Trophoblast cell (in vitro differentiated cells and primary cell): ENCODE results near the gene DCAF5.
A peak's percentile ranks its signal among the peaks of the same experiment; 100 is the strongest.

Experiments
- DNase-seq, 2 donors: peaks; one replicate each; pipeline ENCODE4 v3.0.0-alpha.2; 2016
- H2AFZ ChIP-seq: 2 replicates; pipeline ENCODE4 v1.6.1; 2013; ENCODE audit warnings: low read length, moderate library complexity, mild to moderate bottlenecking; ENCODE audit not compliant: insufficient read depth, poor library complexity
- H2AK5ac ChIP-seq: 2 replicates; pipeline ENCODE4 v1.6.1; 2013; ENCODE audit warnings: mild to moderate bottlenecking, low read length
- H2BK120ac ChIP-seq: 2 replicates; pipeline ENCODE4 v1.6.1; 2013; ENCODE audit warnings: low read length, mild to moderate bottlenecking, moderate library complexity; ENCODE audit not compliant: insufficient read depth, poor library complexity
- H2BK12ac ChIP-seq: 2 replicates; pipeline ENCODE4 v1.6.1; 2013; ENCODE audit warnings: mild to moderate bottlenecking, low read length, moderate library complexity
- H2BK5ac ChIP-seq: 2 replicates; pipeline ENCODE4 v1.6.1; 2013; ENCODE audit warnings: low read length, low read depth, moderate library complexity, mild to moderate bottlenecking; ENCODE audit not compliant: poor library complexity
- H3K14ac ChIP-seq: 2 replicates; pipeline ENCODE4 v1.6.1; 2013; ENCODE audit warnings: mild to moderate bottlenecking, low read length
- H3K18ac ChIP-seq: 2 replicates; pipeline ENCODE4 v1.6.1; 2013; ENCODE audit warnings: mild to moderate bottlenecking, low read length
- H3K23ac ChIP-seq: 2 replicates; pipeline ENCODE4 v1.6.1; 2013; ENCODE audit warnings: low read length
- H3K27ac ChIP-seq: 2 replicates; pipeline ENCODE4 v1.5.1; 2013; ENCODE audit warnings: low read depth, mild to moderate bottlenecking, inconsistent platforms, low read length, moderate library complexity
- H3K27me3 ChIP-seq: 2 replicates; pipeline ENCODE4 v1.6.1; 2013; ENCODE audit warnings: inconsistent platforms, mild to moderate bottlenecking, low read length, moderate library complexity; ENCODE audit not compliant: insufficient read depth
- H3K36me3 ChIP-seq, 2 experiments: 1 replicate in 1 of 2; 2 replicates in 1 of 2; pipeline ENCODE4 v1.6.1; 2013; ENCODE audit warnings: low read length in 2 of 2, mild to moderate bottlenecking in 2 of 2, moderate library complexity in 1 of 2; ENCODE audit not compliant: insufficient read depth in 2 of 2, control insufficient read depth in 1 of 2
- H3K4ac ChIP-seq: 2 replicates; pipeline ENCODE4 v1.6.1; 2013; ENCODE audit warnings: low read depth, mild to moderate bottlenecking, low read length, moderate library complexity
- H3K4me1 ChIP-seq, 2 experiments: 1 replicate in 1 of 2; 2 replicates in 1 of 2; pipeline ENCODE4 v1.6.1; 2013; ENCODE audit warnings: low read length in 2 of 2, mild to moderate bottlenecking in 2 of 2, moderate library complexity in 1 of 2; ENCODE audit not compliant: insufficient read depth in 2 of 2, control insufficient read depth in 1 of 2
- H3K4me2 ChIP-seq: 2 replicates; pipeline ENCODE4 v1.6.1; 2013; ENCODE audit warnings: inconsistent platforms, mild to moderate bottlenecking, low read length, moderate library complexity
- H3K4me3 ChIP-seq: 2 replicates; pipeline ENCODE4 v1.5.1; 2013; ENCODE audit warnings: mild to moderate bottlenecking, low read depth, low read length, inconsistent platforms
- H3K79me1 ChIP-seq: one replicate; pipeline ENCODE4 v1.6.1; 2013; ENCODE audit warnings: low read length
- H3K79me2 ChIP-seq: 2 replicates; pipeline ENCODE4 v1.6.1; 2013; ENCODE audit warnings: low read length, mild to moderate bottlenecking; ENCODE audit not compliant: control insufficient read depth, insufficient read depth, poor library complexity
- H3K9ac ChIP-seq: 2 replicates; pipeline ENCODE4 v1.6.1; 2013; ENCODE audit warnings: mild to moderate bottlenecking, low read length
- H3K9me3 ChIP-seq: 2 replicates; pipeline ENCODE4 v1.6.1; 2013; ENCODE audit warnings: low read depth, mild to moderate bottlenecking, control low read depth, inconsistent platforms, low read length; ENCODE audit not compliant: insufficient read depth
- H4K12ac ChIP-seq: 2 replicates; pipeline ENCODE4 v1.6.1; 2013; ENCODE audit warnings: low read depth, mild to moderate bottlenecking, low read length, moderate library complexity
- H4K8ac ChIP-seq: 2 replicates; pipeline ENCODE4 v1.6.1; 2013; ENCODE audit warnings: low read depth, mild to moderate bottlenecking, low read length, moderate library complexity
- H4K91ac ChIP-seq: one replicate; pipeline ENCODE4 v1.6.1; 2013; ENCODE audit warnings: low read depth, mild to moderate bottlenecking, low read length, moderate library complexity
- WGBS: extraction: QIAGEN DNeasy Blood & Tissue Kit; methylation state at CpG from one replicate; pipeline ENCODE4 v1.1.7; 2013; ENCODE audit warnings: missing lambda C conversion rate; ENCODE audit not compliant: insufficient read length, insufficient coverage; ENCODE audit errors: extremely low coverage; 5-methylcytosine and 5-hydroxymethylcytosine counted together

Gene DCAF5

DNA sequence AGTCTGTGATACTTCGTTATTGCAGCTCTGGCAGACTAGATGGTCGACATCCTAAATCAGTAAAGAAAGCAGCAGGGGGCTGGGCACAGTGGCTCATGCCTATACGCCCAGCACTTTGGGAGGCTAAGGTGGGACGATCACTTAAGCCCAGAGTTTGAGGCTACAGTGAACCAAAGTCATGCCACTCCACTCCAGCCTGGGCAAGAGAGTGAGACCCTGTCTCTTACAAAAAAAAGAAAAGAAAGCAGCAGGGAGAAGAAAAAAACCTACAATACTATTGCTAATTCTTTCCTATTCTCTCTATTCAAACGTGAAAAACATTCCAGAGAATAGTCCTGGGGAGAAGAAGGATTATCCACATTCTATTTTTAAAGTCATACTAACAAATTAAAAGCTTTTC lies 79.5 kb downstream of the DCAF5 start:
- Histone ChIP-seq H3K9me3 (no peaks in the 10 kb centered on the region), H3K4me2 (no peak overlapping the region), H3K4me3 (no peak overlapping the region), H3K27ac (no peak overlapping the region), H3K27me3 (no peaks in the 10 kb centered on the region), H4K91ac (no peak overlapping the region), H3K23ac (no peak overlapping the region), H3K9ac (no peak overlapping the region), H3K4me1 (peaks cover 10 to 13% of the 10 kb centered on the region in 2 experiments), H3K14ac (no peak overlapping the region), H2AK5ac (no peak overlapping the region), H2BK5ac (no peak overlapping the region), H4K8ac (no peak overlapping the region), H3K79me2 (no peaks in the 10 kb centered on the region), H2AFZ (no peak overlapping the region), H3K79me1 (peaks cover 12% of the 10 kb centered on the region), H2BK120ac (peak overlapping the region; percentile 11), H3K36me3 (peaks cover 3 to 4% of the 10 kb centered on the region in 2 experiments), H3K18ac (peak overlapping the region; percentile 56), H4K12ac (no peak overlapping the region), H2BK12ac (peak overlapping the region; percentile 4), H3K4ac (no peak overlapping the region)
- DNase-seq: no peak
- no CpG with 5 or more reads among the region's 5 CpGs for WGBS

DNA sequence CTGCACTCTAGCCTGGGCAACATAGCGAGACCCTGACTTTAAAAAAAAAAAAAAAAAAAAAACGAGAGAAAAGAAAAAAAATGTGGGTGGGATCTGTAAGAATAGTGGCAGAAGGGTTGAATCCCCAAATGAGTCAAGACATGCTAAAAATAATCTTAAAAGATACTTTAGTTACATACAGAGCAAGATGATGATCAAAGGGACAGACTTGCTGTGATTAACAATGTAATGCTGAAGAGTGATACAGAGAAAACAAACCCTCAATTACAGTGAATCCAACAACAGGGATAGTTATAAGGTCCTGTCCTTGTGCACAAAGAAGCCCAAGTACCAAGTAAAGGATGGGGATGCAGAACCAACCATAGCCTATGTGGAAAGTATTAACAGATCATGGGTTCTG lies 80.3 kb downstream of the DCAF5 start:
- H3K27ac ChIP-seq: no peak overlapping the region
- no peak overlapping the region for H3K4me2 ChIP-seq

DNA sequence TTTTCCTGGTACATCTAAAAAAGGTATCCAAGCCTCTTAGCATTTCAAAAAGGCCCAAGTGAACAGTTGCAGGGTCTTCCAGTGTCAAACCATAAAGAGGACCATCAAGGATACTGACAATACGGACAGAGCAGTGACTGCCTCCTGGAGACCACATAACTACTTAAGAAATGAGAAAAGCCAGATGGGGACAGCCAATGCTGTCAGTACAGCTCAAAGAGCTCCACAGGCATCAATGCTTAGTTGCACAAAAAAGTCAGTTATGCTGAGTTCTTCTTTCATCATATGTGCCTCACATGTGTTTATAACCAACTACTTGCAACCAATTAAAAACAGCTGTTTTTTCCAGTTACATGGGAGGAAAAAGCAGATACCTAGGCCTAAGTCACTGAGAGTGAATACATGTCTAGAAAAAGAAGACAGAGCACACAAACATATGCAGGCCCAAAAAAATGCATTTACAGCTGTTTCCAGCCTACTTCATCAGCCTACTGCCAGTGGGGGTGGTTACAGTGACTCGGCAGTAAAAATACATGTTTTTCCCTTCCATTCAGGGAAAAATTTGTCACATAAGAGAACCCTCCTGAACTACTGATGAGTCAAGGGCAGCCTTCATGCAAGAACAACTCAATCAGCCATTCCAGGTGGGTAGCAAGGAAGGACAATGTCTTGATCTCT lies 84.0 kb downstream of the DCAF5 start:
- H2AFZ ChIP-seq: no peak overlapping the region
- H2BK12ac ChIP-seq: no peak overlapping the region
- H3K4me1 ChIP-seq: peaks cover 8 to 10% of the 10 kb centered on the region in 2 experiments
- no peak overlapping the region for H3K18ac ChIP-seq
- no peak overlapping the region for H4K12ac ChIP-seq
- H2BK120ac ChIP-seq: no peak overlapping the region
- peaks cover 2% of the 10 kb centered on the region for H3K79me1 ChIP-seq
- H3K27ac ChIP-seq: peak overlapping the region; percentile 55
- no peak overlapping the region for H3K23ac ChIP-seq
- H2BK5ac ChIP-seq: no peak overlapping the region
- H3K4me3 ChIP-seq: no peak overlapping the region
- H3K9me3 ChIP-seq: no peaks in the 10 kb centered on the region
- H3K14ac ChIP-seq: no peak overlapping the region
- DNase-seq: no peak
- H3K79me2 ChIP-seq: no peaks in the 10 kb centered on the region
- peaks cover 3 to 4% of the 10 kb centered on the region in 2 experiments for H3K36me3 ChIP-seq
- H4K91ac ChIP-seq: no peak overlapping the region
- WGBS: no CpG with 5 or more reads among the region's 2 CpGs
- H2AK5ac ChIP-seq: no peak overlapping the region
- H3K27me3 ChIP-seq: no peaks in the 10 kb centered on the region
- no peak overlapping the region for H3K9ac ChIP-seq
- H4K8ac ChIP-seq: peak overlapping the region; percentile 29
- H3K4me2 ChIP-seq: no peak overlapping the region
- H3K4ac ChIP-seq: no peak overlapping the region

More for the DNA sequence above, 80.3 kb downstream of the DCAF5 start:
- no CpG with 5 or more reads among the region's 2 CpGs for WGBS
- H4K91ac ChIP-seq: no peak overlapping the region
- H3K18ac ChIP-seq: no peak overlapping the region
- no peak overlapping the region for H3K14ac ChIP-seq
- no peak overlapping the region for H3K9ac ChIP-seq
- no peak overlapping the region for H4K12ac ChIP-seq
- no peak overlapping the region for H2AFZ ChIP-seq
- peaks cover 10 to 13% of the 10 kb centered on the region in 2 experiments for H3K4me1 ChIP-seq
- peaks cover 9% of the 10 kb centered on the region for H3K79me1 ChIP-seq
- no peak overlapping the region for H3K23ac ChIP-seq
- no peaks in the 10 kb centered on the region for H3K79me2 ChIP-seq
- H2BK5ac ChIP-seq: no peak overlapping the region
- H2AK5ac ChIP-seq: no peak overlapping the region
- H3K9me3 ChIP-seq: no peaks in the 10 kb centered on the region
- no peak for DNase-seq
- no peak overlapping the region for H2BK12ac ChIP-seq
- H3K4me3 ChIP-seq: no peak overlapping the region
- no peak overlapping the region for H2BK120ac ChIP-seq
- no peak overlapping the region for H3K4ac ChIP-seq
- no peaks in the 10 kb centered on the region for H3K27me3 ChIP-seq
- peaks cover 3 to 4% of the 10 kb centered on the region in 2 experiments for H3K36me3 ChIP-seq
- H4K8ac ChIP-seq: no peak overlapping the region

DNA sequence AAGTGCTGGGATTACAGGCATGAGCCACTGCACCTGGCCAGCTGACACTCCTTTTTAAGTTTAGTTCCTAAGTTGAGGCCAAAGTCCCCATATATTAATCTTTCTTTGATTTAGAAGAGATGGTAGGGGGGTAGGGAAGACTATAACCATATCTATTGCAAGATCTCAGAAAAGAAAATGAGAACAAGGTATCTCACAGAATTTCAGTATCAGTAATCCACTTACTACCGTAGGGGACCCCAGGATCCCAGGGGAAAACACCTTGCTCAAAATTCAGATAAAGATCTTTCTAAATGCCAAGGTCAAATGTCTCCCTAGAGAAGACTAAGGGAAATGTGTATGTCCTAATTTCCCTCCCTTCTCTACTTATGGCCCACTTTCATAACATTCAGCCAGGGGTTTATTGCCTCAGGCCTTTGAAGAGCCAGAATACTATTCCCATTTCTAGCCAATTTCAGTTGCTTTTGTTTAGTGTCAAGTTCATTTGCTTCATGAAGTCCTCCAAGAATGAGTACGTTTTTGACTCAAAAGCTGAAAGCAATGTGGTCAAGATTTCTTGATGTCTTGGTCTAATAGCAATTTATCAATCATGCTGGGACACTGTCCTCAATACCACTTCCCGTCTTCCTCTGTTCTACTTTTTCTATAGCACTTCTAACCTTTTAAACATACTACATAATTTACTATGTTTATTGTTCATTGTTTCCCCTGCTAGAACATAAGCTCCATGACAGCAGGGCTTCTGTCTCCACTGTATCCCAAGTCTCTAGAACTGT lies 86.3 kb downstream of the DCAF5 start:
- no CpG with 5 or more reads among the region's 3 CpGs for WGBS
- Histone ChIP-seq H4K8ac (no peak overlapping the region), H2AFZ (no peak overlapping the region), H3K27me3 (no peaks in the 10 kb centered on the region), H3K9me3 (no peaks in the 10 kb centered on the region), H3K36me3 (peaks cover 0 to 3% of the 10 kb centered on the region in 2 experiments), H3K79me2 (no peaks in the 10 kb centered on the region), H4K91ac (no peak overlapping the region), H3K18ac (no peak overlapping the region), H3K4me1 (peaks cover 8 to 10% of the 10 kb centered on the region in 2 experiments), H2BK120ac (no peak overlapping the region), H3K27ac (no peak overlapping the region), H3K23ac (no peak overlapping the region), H3K4me2 (no peak overlapping the region), H3K9ac (no peak overlapping the region), H3K79me1 (peaks cover 2% of the 10 kb centered on the region), H4K12ac (no peak overlapping the region), H3K4ac (no peak overlapping the region), H2BK12ac (no peak overlapping the region), H3K4me3 (no peak overlapping the region), H2BK5ac (no peak overlapping the region), H3K14ac (no peak overlapping the region), H2AK5ac (no peak overlapping the region)
- no peak for DNase-seq
